SK-N-SH (cell line): ENCODE measurements around the gene LVRN.

Experiments
- ELF1 ChIP-seq: IDR thresholded peaks from 2 replicates; pipeline ENCODE4 v1.4.0; 2012
- MXI1 ChIP-seq: IDR thresholded peaks from 2 replicates; pipeline ENCODE4 v1.6.1; 2012; ENCODE audit warnings: mild to moderate bottlenecking, low read depth, low read length, improper control_type of control experiment
- RFX5 ChIP-seq: IDR thresholded peaks from 2 replicates; pipeline ENCODE4 v1.6.1; 2012; ENCODE audit warnings: mild to moderate bottlenecking, improper control_type of control experiment, low read length
- RXRA ChIP-seq: IDR thresholded peaks from 2 replicates; pipeline ENCODE4 v1.4.0; 2012; ENCODE audit warnings: low read depth, mild to moderate bottlenecking, borderline replicate concordance
- SMC3 ChIP-seq: IDR thresholded peaks from 2 replicates; pipeline ENCODE4 v1.6.1; 2012; ENCODE audit warnings: low read depth, low read length, improper control_type of control experiment
- TF ChIP-seq, protein P1 (sequence below): IDR thresholded peaks from 2 replicates; pipeline ENCODE4 v1.6.1; 2012; ENCODE audit warnings: mild to moderate bottlenecking, low read depth, low read length, moderate library complexity
- TF ChIP-seq, protein P2 (sequence below): fragments of 150-350 bp; IDR thresholded peaks from 2 replicates; pipeline ENCODE4 v1.6.1; 2017; ENCODE audit warnings: antibody characterized with exemption, low read length, low read depth, borderline replicate concordance
- TF ChIP-seq, protein P3 (sequence below): fragments of 200-600 bp; sonication (generic); IDR thresholded peaks from 2 replicates; pipeline ENCODE4 v1.6.1; 2017; ENCODE audit warnings: antibody characterized with exemption, mild to moderate bottlenecking, moderate library complexity

- TF ChIP-seq, protein P1, sequence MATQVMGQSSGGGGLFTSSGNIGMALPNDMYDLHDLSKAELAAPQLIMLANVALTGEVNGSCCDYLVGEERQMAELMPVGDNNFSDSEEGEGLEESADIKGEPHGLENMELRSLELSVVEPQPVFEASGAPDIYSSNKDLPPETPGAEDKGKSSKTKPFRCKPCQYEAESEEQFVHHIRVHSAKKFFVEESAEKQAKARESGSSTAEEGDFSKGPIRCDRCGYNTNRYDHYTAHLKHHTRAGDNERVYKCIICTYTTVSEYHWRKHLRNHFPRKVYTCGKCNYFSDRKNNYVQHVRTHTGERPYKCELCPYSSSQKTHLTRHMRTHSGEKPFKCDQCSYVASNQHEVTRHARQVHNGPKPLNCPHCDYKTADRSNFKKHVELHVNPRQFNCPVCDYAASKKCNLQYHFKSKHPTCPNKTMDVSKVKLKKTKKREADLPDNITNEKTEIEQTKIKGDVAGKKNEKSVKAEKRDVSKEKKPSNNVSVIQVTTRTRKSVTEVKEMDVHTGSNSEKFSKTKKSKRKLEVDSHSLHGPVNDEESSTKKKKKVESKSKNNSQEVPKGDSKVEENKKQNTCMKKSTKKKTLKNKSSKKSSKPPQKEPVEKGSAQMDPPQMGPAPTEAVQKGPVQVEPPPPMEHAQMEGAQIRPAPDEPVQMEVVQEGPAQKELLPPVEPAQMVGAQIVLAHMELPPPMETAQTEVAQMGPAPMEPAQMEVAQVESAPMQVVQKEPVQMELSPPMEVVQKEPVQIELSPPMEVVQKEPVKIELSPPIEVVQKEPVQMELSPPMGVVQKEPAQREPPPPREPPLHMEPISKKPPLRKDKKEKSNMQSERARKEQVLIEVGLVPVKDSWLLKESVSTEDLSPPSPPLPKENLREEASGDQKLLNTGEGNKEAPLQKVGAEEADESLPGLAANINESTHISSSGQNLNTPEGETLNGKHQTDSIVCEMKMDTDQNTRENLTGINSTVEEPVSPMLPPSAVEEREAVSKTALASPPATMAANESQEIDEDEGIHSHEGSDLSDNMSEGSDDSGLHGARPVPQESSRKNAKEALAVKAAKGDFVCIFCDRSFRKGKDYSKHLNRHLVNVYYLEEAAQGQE = no peak
- TF ChIP-seq, protein P2, sequence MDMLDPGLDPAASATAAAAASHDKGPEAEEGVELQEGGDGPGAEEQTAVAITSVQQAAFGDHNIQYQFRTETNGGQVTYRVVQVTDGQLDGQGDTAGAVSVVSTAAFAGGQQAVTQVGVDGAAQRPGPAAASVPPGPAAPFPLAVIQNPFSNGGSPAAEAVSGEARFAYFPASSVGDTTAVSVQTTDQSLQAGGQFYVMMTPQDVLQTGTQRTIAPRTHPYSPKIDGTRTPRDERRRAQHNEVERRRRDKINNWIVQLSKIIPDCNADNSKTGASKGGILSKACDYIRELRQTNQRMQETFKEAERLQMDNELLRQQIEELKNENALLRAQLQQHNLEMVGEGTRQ = no peak
- TF ChIP-seq RXRA (no peak), SMC3 (peak; percentile 60), RFX5 (no peak), ELF1 (no peak), MXI1 (no peak)
- TF ChIP-seq, protein P3, sequence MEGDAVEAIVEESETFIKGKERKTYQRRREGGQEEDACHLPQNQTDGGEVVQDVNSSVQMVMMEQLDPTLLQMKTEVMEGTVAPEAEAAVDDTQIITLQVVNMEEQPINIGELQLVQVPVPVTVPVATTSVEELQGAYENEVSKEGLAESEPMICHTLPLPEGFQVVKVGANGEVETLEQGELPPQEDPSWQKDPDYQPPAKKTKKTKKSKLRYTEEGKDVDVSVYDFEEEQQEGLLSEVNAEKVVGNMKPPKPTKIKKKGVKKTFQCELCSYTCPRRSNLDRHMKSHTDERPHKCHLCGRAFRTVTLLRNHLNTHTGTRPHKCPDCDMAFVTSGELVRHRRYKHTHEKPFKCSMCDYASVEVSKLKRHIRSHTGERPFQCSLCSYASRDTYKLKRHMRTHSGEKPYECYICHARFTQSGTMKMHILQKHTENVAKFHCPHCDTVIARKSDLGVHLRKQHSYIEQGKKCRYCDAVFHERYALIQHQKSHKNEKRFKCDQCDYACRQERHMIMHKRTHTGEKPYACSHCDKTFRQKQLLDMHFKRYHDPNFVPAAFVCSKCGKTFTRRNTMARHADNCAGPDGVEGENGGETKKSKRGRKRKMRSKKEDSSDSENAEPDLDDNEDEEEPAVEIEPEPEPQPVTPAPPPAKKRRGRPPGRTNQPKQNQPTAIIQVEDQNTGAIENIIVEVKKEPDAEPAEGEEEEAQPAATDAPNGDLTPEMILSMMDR = peak; percentile 92
These were observed 105.9 kb downstream of the LVRN start for GRCh38 chr5:116068028-116068632.
